H7 (cell line): ENCODE data around the gene FCRLA. TPM values are rescaled to one million over a fixed set of nuclear protein-coding genes. Genes with fewer than 3 reads are reported as not detected.
"Not testable (repeated sequence)": the region's sequence is repeated elsewhere in the genome, so short reads cannot be mapped to it uniquely, and the experiment has no call there.

ENCODE experiments used
- DNase-seq: peaks from one replicate; pipeline ENCODE4 v3.0.0; 2012
- H3K27me3 ChIP-seq: 2 replicates; pipeline ENCODE4 v1.6.0; 2011; ENCODE audit warnings: mild to moderate bottlenecking, low read length; ENCODE audit not compliant: control insufficient read depth, insufficient read depth
- H3K36me3 ChIP-seq: replicated peaks from 2 replicates; pipeline ENCODE4 v1.5.1; 2011; ENCODE audit warnings: low read length; ENCODE audit not compliant: control insufficient read depth, insufficient read depth
- H3K4me3 ChIP-seq: 2 replicates; pipeline ENCODE4 v1.5.1; 2011; ENCODE audit warnings: low read depth, mild to moderate bottlenecking, control low read depth, low read length, moderate library complexity; ENCODE audit not compliant: insufficient read depth
- total RNA-seq: library from RNA; depleted of rRNA; stranded (reverse); fragments of >200 nt; shearing (Covaris generic); gene quantifications from 2 replicates; pipeline ENCODE4 v1.2.3, GENCODE V29; 2014

The FCRLA gene
- total RNA-seq, 1 experiment from 2014 or later: not detected

DNA sequence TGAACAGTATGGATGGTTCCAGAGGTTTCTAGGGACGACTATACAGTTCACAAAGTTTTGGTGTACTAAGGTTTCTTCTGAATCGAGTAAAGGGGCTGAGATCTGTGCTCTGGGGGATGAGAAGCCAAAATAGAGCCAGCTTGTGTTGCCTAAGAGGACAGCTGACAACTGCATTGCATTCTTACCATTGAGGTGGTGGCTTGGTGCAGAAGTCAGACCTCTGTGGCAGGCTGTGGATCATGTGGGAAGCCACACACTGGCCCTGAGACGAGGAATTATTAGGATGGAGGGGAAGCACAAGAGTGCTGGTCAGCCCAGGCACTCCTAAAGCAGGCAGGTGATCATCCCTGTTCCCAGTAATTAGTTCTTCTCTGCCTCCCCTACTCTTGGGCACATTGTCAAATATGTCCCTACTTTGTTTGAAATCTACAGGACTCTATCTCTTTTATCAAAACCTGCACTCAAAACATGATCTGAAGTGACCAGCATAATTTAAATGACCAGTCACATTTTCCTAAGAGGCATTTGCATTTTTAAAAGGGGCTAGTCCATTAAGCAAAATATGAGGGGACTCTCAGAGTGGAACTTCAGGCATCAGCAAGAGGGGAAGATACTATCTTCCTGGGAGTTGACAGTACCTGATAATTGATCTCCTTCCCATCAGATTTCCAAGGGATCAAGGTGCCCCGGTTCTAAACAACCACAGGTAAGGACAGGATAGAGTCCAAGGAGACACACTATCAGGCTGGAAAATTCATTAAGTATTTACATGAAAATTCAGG is 14.1 kb downstream of the FCRLA start, which contains the start of gene FCRLB:
FCRLB (plus strand) TSS at position 589 of the 782 bp plus-strand sequence. CDS start 1,129 bp downstream, outside the sequence.
- Histone ChIP-seq H3K36me3 (no peaks in the 10 kb centered on the region), H3K4me3 (no peak within 1 kb of the TSS), H3K27me3 (peaks cover 29% of the 10 kb centered on the region)
- DNase-seq: no peak

DNA sequence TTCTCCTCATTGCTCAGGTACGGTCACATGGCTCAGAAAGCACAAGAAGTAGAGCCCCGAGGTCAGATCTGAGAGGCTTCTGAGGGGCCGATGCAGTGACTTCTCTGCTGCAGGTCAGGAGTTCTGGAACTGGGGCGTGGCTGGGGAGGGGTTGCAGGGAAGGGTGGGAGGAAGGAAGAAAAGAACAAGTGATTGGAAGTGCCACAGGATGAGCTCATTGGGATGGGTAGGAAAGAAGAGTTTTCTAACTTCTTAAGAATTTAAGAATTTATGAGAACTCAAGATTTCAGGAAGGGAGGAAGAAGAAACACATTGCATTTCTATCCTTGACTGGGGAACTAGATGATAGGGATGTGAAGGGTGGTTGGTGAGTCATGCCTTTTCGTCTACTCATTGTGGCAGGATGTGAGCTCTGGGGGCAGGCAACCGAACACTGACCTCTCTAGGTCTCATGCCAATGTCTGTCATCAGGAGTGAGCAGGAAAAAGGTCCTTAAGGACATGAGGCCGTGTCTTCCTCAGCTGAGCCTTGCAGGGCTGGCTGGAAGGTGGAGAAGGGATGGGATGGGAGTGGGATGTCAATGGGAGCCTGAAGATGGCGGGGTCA is 14.8 kb downstream of the FCRLA start:
- H3K36me3 ChIP-seq: no peaks in the 10 kb centered on the region
- no peak for DNase-seq
- H3K4me3 ChIP-seq: no peak overlapping the region
- peaks cover 36% of the 10 kb centered on the region for H3K27me3 ChIP-seq

DNA sequence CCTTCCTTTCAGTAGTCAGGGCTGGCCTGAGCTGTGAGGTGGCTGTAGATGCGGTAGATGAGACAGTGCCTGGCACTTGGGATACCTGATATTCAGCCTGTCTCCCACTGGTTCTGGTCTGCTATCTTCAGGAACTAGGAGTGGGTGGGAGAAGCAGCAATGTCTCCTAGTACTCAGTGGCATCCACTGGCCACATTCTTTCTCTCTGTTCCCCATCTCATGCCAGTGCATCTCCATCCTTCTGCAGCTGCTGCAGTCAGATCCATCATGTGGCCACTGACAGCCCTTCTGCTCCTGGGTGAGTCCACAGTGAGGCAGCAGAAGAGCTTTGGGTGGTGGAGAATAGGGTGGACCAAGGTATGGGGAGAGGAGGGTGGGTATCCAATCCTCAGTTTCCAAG is 15.4 kb downstream of the FCRLA start:
- DNase-seq: no peak
- Histone ChIP-seq H3K4me3 (no peak overlapping the region), H3K27me3 (peaks cover 40% of the 10 kb centered on the region), H3K36me3 (no peaks in the 10 kb centered on the region)

DNA sequence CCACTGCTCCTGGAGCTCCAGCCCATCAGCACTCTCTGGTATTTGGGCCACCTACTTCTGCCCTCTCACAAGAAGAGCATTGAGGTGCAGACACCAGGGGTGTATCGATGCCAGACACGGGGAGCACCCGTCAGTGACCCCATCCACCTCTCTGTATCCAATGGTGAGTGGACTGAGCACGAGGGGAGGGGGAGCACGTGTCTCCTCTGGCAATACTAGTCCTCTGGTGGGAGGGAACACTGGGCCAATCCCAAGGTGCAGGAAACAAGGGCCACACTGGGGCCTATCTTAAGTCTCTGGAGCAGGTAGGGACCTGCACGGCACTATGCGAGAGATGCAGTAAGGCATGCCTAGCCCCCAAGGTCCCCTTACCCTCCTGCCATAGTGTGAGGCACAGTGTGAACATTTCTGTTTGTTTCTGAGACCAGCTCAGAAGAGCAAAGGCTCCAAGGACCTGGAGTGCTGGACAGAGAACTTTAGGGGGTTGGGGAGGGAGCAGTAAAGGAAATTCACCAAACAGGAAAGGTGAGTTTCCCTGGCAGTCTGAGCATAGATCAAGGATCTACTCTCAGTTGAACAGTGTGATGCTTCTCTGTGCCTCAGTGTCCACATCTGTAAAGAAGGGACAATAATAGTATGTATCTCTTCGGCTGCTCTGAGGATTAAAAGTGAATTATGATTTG is 16.6 kb downstream of the FCRLA start:
- H3K27me3 ChIP-seq: peaks cover 44% of the 10 kb centered on the region
- no peaks in the 10 kb centered on the region for H3K36me3 ChIP-seq
- DNase-seq: no peak
- no peak overlapping the region for H3K4me3 ChIP-seq

DNA sequence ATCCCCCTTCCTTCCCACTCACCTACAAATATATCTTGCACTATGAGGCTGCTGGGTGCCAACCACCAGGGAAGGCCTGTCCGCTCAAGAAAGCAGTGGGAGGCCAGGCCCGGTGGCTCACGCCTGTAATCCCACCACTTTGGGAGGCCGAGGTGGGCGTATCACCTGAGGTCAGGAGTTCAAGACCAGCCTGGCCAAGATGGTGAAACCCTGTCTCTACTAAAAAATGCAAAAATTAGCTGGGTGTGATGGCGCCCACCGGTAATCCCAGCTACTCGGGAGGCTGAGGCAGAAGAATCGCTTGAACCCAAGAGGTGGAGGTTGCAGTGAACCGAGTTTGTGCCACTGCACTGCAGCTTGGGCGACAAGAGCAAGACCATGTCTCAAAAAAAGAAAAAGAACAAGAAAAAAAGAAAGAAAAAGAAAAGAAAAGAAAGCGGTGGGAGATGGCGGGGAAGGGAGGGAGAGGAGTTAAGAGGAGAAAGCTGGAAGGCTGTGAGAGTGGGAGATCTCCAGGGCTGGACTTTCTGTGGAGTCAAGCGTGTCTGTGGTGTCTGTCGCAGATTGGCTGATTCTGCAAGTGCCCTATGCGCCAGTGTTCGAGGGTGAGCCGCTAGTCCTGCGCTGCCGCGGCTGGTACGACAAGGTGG is 18.4 kb downstream of the FCRLA start:
- H3K27me3 ChIP-seq: peaks cover 47% of the 10 kb centered on the region
- DNase-seq, H3K36me3 ChIP-seq: not testable (repeated sequence)
- H3K4me3 ChIP-seq: peak overlapping the region; percentile 99

DNA sequence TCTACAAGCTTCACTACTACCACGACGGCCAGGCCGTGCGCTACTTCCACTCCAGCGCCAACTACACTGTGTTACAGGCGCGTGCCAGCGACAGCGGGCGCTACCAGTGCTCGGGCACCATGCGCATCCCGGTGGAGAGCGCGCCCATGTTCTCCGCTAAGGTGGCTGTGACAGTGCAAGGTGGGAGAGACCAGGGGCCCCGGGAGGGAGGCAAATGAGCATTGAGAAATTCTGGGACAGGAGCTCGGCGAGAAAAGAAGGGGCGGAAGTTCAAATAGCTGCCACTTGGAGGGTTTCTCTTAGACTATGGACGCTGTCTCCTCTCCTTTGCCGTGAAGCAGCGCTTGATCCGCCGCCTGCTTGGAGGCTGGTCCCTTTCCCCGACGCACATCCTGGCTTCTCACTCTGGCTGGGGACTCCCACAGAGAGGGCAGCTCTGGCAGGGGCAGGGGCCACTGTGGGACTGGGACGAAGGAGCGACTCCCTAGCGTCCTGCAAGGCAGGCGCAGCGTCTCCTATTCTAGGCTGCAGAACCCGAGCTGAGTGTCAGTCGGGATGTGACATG is 19.0 kb downstream of the FCRLA start:
- peak overlapping the region; percentile 99 for H3K4me3 ChIP-seq
- H3K27me3 ChIP-seq: peaks cover 50% of the 10 kb centered on the region
- no peaks in the 10 kb centered on the region for H3K36me3 ChIP-seq
- DNase-seq: peak; percentile 72

DNA sequence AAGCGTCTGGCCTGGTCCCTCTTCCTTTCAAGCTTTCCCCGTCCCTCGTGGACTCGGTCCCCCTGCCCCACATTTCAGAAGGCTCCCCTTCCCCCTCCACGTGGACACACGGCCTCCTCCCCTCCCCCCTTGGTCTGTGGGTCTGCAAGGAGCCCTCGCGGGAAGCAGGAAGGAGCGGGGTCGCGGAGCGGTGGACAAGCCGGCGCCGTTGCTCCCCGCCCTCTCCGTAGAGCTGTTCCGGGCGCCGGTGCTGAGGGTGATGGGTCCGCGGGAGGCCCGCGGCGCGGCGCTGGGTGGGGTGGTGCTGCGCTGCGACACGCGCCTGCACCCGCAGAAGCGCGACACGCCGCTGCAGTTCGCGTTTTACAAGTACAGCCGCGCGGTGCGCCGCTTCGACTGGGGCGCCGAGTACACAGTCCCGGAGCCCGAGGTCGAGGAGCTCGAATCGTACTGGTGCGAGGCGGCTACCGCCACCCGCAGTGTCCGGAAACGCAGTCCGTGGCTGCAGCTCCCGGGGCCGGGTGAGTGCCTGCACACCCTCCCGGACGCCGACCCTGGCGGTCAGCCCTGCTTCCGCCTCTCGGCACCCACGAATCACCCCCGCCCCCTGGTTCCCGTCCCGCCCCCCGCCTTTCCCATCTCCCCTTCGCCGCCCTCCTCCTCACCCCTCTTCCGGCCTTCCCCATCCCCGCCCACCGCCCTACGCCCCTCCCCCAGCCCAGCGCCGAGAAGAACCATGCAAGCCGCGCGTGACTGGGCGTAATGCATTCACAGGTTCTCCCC is 19.6 kb downstream of the FCRLA start:
- Histone ChIP-seq H3K36me3 (no peaks in the 10 kb centered on the region), H3K4me3 (peak overlapping the region; percentile 99), H3K27me3 (peaks cover 50% of the 10 kb centered on the region)
- DNase-seq: peak; percentile 95

DNA sequence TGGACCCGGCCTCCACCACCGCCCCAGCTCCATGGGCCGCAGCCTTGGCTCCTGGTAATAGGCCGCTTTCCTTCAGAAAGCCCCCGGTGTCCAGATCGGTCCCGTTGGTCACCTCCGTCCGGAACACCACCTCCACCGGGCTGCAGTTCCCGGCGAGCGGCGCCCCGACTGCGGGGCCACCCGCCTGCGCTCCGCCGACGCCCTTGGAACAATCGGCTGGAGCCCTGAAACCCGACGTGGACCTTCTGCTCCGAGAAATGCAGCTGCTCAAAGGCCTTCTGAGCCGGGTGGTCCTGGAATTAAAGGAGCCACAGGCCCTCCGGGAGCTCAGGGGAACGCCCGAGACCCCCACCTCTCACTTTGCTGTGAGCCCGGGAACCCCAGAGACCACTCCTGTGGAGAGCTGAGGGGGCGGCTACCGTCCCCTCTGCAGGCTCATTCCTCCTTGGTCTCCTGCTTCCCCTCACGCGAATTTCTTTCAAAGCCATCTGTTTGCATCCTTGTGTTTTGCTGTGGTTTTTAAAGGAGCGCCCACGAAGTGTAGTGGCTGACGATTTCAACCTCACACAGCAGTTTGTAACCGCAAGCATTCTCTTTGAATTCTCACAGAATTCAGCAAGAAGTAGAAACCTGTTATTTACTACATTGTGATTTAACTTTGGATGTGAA is 20.4 kb downstream of the FCRLA start:
- H3K27me3 ChIP-seq: peaks cover 49% of the 10 kb centered on the region

DNA sequence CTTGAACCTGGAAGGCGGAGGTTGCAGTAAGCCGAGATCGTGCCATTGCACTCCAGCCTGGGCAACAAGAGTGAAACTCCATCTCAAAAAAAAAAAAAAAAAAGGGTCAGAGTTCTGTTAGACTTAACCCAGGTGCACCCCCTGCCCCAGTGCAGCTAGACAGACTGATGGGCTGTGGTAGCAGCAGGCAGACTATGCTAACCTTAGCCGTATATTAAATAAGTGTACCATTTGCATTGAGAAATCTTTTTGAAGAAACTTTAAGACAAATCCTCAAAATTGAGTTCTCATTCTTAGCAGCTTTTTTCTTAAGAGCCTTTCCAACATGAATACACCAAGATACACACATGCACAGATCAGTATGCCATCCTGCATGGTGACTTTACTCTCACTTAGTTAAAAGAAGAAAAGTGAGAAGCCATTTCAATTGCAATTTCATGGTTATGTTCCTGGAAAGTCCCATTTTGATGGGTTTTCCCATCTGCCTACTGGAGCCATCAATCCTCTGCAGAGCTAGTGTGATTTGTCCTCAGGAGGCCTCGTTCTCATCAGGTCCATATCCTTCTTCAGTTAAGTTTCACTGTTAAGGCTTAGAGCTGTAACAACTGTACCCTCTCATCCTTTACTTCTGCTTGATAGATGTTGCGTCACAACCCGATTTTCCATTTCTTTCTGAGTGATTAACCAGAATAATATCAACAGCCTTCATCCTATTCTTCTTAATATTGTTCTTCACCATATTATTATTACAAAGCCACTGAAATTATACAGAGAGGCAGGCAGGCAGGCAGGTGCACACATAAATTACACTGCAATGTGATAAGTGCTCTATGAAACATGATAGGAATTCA is 21.6 kb downstream of the FCRLA start:
- Histone ChIP-seq H3K4me3 (no peak overlapping the region), H3K27me3 (peaks cover 40% of the 10 kb centered on the region), H3K36me3 (no peaks in the 10 kb centered on the region)
- DNase-seq: no peak

More for the DNA sequence above, 20.4 kb downstream of the FCRLA start:
- Histone ChIP-seq H3K4me3 (peak overlapping the region; percentile 99), H3K36me3 (no peaks in the 10 kb centered on the region)
- DNase-seq: no peak

DNA sequence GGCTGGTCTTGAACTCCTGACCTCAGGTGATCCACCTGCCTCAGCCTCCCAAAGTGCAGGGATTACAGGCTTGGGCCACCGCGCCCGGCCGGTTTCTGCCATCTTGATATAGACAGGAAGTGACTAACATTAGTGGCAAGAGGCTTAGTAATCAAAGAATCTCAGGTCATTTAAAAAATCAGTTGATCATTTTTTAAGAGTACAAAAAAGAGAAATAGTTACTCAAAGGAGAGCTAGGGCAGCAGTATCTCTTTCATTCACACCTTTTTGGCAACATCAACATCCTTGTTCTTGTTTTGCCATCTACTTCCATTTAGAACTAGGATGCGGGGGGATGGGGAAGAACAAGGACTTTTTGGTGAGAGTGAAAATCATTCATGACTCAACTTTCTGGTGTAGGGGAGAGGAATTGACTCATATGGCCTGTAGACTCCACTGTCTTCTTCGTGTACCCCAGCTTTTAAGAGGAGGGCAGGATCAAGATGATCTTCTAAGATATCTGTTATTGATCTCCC is 23.1 kb downstream of the FCRLA start:
- peaks cover 31% of the 10 kb centered on the region for H3K27me3 ChIP-seq
- no peak for DNase-seq
- no peak overlapping the region for H3K4me3 ChIP-seq
- H3K36me3 ChIP-seq: no peaks in the 10 kb centered on the region

DNA sequence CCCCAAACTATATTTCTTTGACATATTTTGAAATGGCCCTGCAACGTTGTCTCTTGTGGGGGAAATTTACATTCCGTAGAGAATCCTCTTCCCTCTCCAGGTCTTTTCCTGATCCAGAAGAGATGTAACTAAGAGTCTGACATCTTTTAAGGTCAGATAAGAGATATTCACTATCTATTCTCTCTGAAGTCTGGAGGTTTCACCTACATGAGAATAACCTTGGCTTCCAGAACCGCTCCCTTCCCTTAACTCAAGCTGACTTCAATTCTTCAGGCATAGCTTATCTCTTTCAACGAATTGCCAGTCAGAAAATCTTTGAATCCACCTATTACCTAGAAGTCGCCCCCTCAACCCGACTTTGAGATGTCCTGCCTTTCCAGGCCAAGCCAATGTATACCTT is 24.2 kb downstream of the FCRLA start:
- no peak for DNase-seq
- Histone ChIP-seq H3K27me3 (peaks cover 22% of the 10 kb centered on the region), H3K36me3 (no peaks in the 10 kb centered on the region), H3K4me3 (no peak overlapping the region)

DNA sequence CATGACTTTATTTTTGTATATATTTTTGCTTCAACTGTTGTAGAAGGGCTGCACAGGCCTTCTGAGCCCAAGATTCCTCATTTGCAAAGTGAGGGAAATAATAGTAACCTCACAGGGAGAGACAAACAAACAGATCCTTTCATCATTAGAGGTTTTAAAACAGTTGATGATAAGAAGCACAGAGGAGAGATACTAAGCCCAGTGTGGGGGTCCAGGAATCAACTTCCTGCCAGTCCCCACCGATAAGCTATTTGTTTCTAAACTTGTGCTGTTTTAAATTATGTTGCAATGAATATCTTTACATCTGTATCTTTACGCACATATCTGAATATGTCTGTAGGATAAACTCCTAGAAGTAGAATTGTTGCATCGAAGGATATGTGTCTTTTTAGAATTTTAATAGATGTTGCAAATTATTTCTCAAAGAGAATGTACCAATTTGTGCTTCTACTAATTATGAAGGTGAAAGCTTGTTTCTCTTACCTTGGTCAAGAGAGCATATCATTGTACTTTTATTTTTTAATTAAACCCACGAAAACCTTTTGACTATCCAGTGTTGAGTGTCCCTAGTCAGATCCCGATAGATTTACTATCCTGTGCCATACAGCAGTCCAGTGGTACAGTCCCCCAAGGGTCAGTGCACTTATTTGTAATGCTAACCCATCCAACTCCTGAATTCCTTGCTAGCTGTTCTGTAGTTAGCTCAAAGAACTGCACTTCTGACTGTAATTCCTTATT is 25.1 kb downstream of the FCRLA start:
- Histone ChIP-seq H3K4me3 (no peak overlapping the region), H3K27me3 (peaks cover 15% of the 10 kb centered on the region), H3K36me3 (no peaks in the 10 kb centered on the region)
- DNase-seq: no peak
